BLaER1 treated with 17β-estradiol and CSF1 and Interleukin-3, amounts not matched to agents 10 nM and 100 nM (cell line): ENCODE data around the gene ZNF410.
"Not testable (repeated sequence)": the region's sequence is repeated elsewhere in the genome, so short reads cannot be mapped to it uniquely, and the experiment has no call there.

Experiments used
- H3K27ac ChIP-seq, 11 experiments: shearing (Covaris generic); formaldehyde crosslinking; 2 replicates each; pipeline ENCODE4 v1.8.1; 2022
- H3K27me3 ChIP-seq, 11 experiments: shearing (Covaris generic); formaldehyde crosslinking; 2 replicates each; pipeline ENCODE4 v1.8.1; 2022
- H3K36me3 ChIP-seq, 11 experiments: shearing (Covaris generic); formaldehyde crosslinking; 2 replicates each; pipeline ENCODE4 v1.8.1; 2022
- H3K4me1 ChIP-seq, 10 experiments: shearing (Covaris generic); formaldehyde crosslinking; 2 replicates each; pipeline ENCODE4 v1.8.1; 2022
- H3K4me2 ChIP-seq, 11 experiments: shearing (Covaris generic); formaldehyde crosslinking; 2 replicates each; pipeline ENCODE4 v1.8.1; 2022
- H3K4me3 ChIP-seq, 10 experiments: shearing (Covaris generic); formaldehyde crosslinking; 2 replicates each; pipeline ENCODE4 v1.8.1; 2022
- H3K9ac ChIP-seq, 11 experiments: shearing (Covaris generic); formaldehyde crosslinking; 2 replicates each; pipeline ENCODE4 v1.8.1; 2022
- H3K9me3 ChIP-seq, 11 experiments: shearing (Covaris generic); formaldehyde crosslinking; replicated peaks in 1 of 11; 2 replicates each; pipeline ENCODE4 v1.8.1; 2022
- H4K20me1 ChIP-seq, 11 experiments: shearing (Covaris generic); formaldehyde crosslinking; 2 replicates each; pipeline ENCODE4 v1.8.1; 2022
- Cebpa-rat ChIP-seq, 11 experiments: shearing (Covaris generic); IDR thresholded peaks; 2 replicates each; pipeline ENCODE4 v1.8.1; 2022

Gene ZNF410

GRCh38 chr14:73878436-73878835, 8.2 kb upstream of the ZNF410 start:
- Histone ChIP-seq H3K4me3 (no peak overlapping the region), H3K9ac (no peak overlapping the region), H3K27me3 (no peaks in the 10 kb centered on the region), H3K9me3 (no peaks in the 10 kb centered on the region), H3K4me1 (no peaks in the 10 kb centered on the region), H3K4me2 (no peak overlapping the region), H3K27ac (no peak overlapping the region), H3K36me3 (no peaks in the 10 kb centered on the region; a peak in 1 of 22 replicates), H4K20me1 (no peaks in the 10 kb centered on the region)
- no peak for TF ChIP-seq Cebpa-rat (IDR thresholded peaks at IDR 0.05)

GRCh38 chr14:73879027-73879426, 7.6 kb upstream of the ZNF410 start:
- Histone ChIP-seq H3K36me3 (no peaks in the 10 kb centered on the region; a peak in 1 of 22 replicates), H3K4me2 (no peak overlapping the region), H3K27me3 (no peaks in the 10 kb centered on the region), H4K20me1 (no peaks in the 10 kb centered on the region), H3K9ac (no peak overlapping the region), H3K4me3 (no peak overlapping the region), H3K27ac (no peak overlapping the region), H3K9me3 (no peaks in the 10 kb centered on the region), H3K4me1 (no peaks in the 10 kb centered on the region)
- no peak for TF ChIP-seq Cebpa-rat (IDR thresholded peaks at IDR 0.05)

GRCh38 chr14:73884438-73885190, 2.0 kb upstream of the ZNF410 start:
- H3K4me1 ChIP-seq, result peaks cover 28 to 38% (median 34%) of the 10 kb centered on the region in 10 experiments
- H3K36me3 ChIP-seq, result peaks cover 0 to under 1% (median 0%) of the 10 kb centered on the region in 11 experiments; a peak in 1 of 22 replicates
- peak overlapping the region; percentile 71 to 96 (median 83); a peak in 21 of 22 replicates for H3K4me2 ChIP-seq
- H4K20me1 ChIP-seq, result peaks cover 7 to 29% (median 21%) of the 10 kb centered on the region in 11 experiments; a peak in 19 of 22 replicates
- no peak for TF ChIP-seq Cebpa-rat (IDR thresholded peaks at IDR 0.05)
- no peak overlapping the region; a peak in 1 of 20 replicates for H3K4me3 ChIP-seq
- 0 out of 22 replicates have a peak overlapping the region, but pooled peaks of 1 of the 11 experiments have one; percentile 87 for H3K9ac ChIP-seq
- peak overlapping the region in 1 of 11 experiments; percentile 91; a peak in 1 of 22 replicates for H3K27ac ChIP-seq
- no peaks in the 10 kb centered on the region for H3K27me3 ChIP-seq
- H3K9me3 ChIP-seq, result no peaks in the 10 kb centered on the region

GRCh38 chr14:73887318-73887616, 608 bp downstream of the ZNF410 start:
- Histone ChIP-seq H4K20me1 (peaks cover 30 to 55% (median 47%) of the 10 kb centered on the region in 11 experiments; a peak in 21 of 22 replicates), H3K9me3 (no peaks in the 10 kb centered on the region), H3K36me3 (peaks cover 10 to 24% (median 17%) of the 10 kb centered on the region in 11 experiments; a peak in 18 of 22 replicates), H3K4me3 (peak overlapping the region; percentile 74 to 97 (median 91)), H3K27me3 (no peaks in the 10 kb centered on the region), H3K4me1 (peaks cover 28 to 44% (median 35%) of the 10 kb centered on the region in 10 experiments), H3K9ac (peak overlapping the region; percentile 87 to 96 (median 92)), H3K4me2 (peak overlapping the region; percentile 71 to 98 (median 83)), H3K27ac (peak overlapping the region; percentile 88 to 94 (median 90))
- TF ChIP-seq Cebpa-rat (IDR thresholded peaks at IDR 0.05), result no peak

- no peak for TF ChIP-seq Cebpa-rat (IDR thresholded peaks at IDR 0.05)
- Histone ChIP-seq H3K4me1 (peaks cover 28 to 44% (median 35%) of the 10 kb centered on the region in 10 experiments), H4K20me1 (peaks cover 34 to 60% (median 52%) of the 10 kb centered on the region in 11 experiments; a peak in 21 of 22 replicates), H3K27me3 (no peaks in the 10 kb centered on the region), H3K27ac (peak overlapping the region; percentile 88 to 94 (median 90)), H3K9me3 (no peaks in the 10 kb centered on the region), H3K36me3 (peaks cover 15 to 29% (median 19%) of the 10 kb centered on the region in 11 experiments; a peak in 20 of 22 replicates), H3K4me3 (peak overlapping the region; percentile 74 to 97 (median 91)), H3K4me2 (peak overlapping the region; percentile 71 to 98 (median 83)), H3K9ac (peak overlapping the region; percentile 87 to 96 (median 92))
These were observed 1.2 kb downstream of the ZNF410 start for GRCh38 chr14:73887694-73888459.

GRCh38 chr14:73888460-73888725, 1.7 kb downstream of the ZNF410 start:
- no peak for TF ChIP-seq Cebpa-rat (IDR thresholded peaks at IDR 0.05)
- Histone ChIP-seq H3K4me2 (peak overlapping the region; percentile 71 to 98 (median 83)), H3K27ac (peak overlapping the region in 1 of 11 experiments; percentile 94; a peak in 1 of 22 replicates), H3K36me3 (peaks cover 20 to 34% (median 24%) of the 10 kb centered on the region in 11 experiments; a peak in 21 of 22 replicates), H4K20me1 (peaks cover 36 to 65% (median 57%) of the 10 kb centered on the region in 11 experiments; a peak in 21 of 22 replicates), H3K4me3 (peak overlapping the region; percentile 74 to 97 (median 91); a peak in 15 of 20 replicates), H3K9me3 (no peaks in the 10 kb centered on the region), H3K27me3 (no peaks in the 10 kb centered on the region), H3K4me1 (peaks cover 28 to 44% (median 35%) of the 10 kb centered on the region in 10 experiments), H3K9ac (peak overlapping the region; percentile 87 to 96 (median 92); a peak in 12 of 22 replicates)

- Histone ChIP-seq H3K4me1 (peaks cover 28 to 44% (median 35%) of the 10 kb centered on the region in 10 experiments), H3K27ac (0 out of 22 replicates have a peak overlapping the region, but pooled peaks of 1 of the 11 experiments have one; percentile 7), H3K9me3 (no peaks in the 10 kb centered on the region), H4K20me1 (peaks cover 37 to 71% (median 62%) of the 10 kb centered on the region in 11 experiments; a peak in 21 of 22 replicates), H3K9ac (peak overlapping the region in 1 of 11 experiments; percentile 14; a peak in 1 of 22 replicates), H3K4me3 (no peak overlapping the region), H3K27me3 (no peaks in the 10 kb centered on the region), H3K36me3 (peaks cover 24 to 40% (median 29%) of the 10 kb centered on the region in 11 experiments), H3K4me2 (peak overlapping the region in 8 of 11 experiments; percentile 22 to 98 (median 86); a peak in 12 of 22 replicates)
- TF ChIP-seq Cebpa-rat (IDR thresholded peaks at IDR 0.05), result no peak
These were observed 2.3 kb downstream of the ZNF410 start for GRCh38 chr14:73888971-73889370.

- H3K27me3 ChIP-seq, result no peaks in the 10 kb centered on the region
- no peak overlapping the region for H3K4me3 ChIP-seq
- H3K9ac ChIP-seq, result peak overlapping the region in 1 of 11 experiments; percentile 14; a peak in 1 of 22 replicates
- 0 out of 22 replicates have a peak overlapping the region, but pooled peaks of 1 of the 11 experiments have one; percentile 7 for H3K27ac ChIP-seq
- TF ChIP-seq Cebpa-rat (IDR thresholded peaks at IDR 0.05), result no peak
- peaks cover 28 to 44% (median 34%) of the 10 kb centered on the region in 11 experiments for H3K36me3 ChIP-seq
- peaks cover 41 to 75% (median 65%) of the 10 kb centered on the region in 11 experiments; a peak in 21 of 22 replicates for H4K20me1 ChIP-seq
- H3K4me2 ChIP-seq, result peak overlapping the region in 6 of 11 experiments; percentile 22 to 98 (median 86); a peak in 8 of 22 replicates
- no peaks in the 10 kb centered on the region for H3K9me3 ChIP-seq
- peaks cover 28 to 44% (median 35%) of the 10 kb centered on the region in 10 experiments for H3K4me1 ChIP-seq
These were observed 2.7 kb downstream of the ZNF410 start for GRCh38 chr14:73889376-73889775.

- H3K27ac ChIP-seq, H3K9ac ChIP-seq, H3K27me3 ChIP-seq, H3K4me2 ChIP-seq, H3K9me3 ChIP-seq, H3K4me3 ChIP-seq: not testable (repeated sequence)
- Histone ChIP-seq H3K36me3 (peaks cover 77 to 92% (median 82%) of the 10 kb centered on the region in 11 experiments), H4K20me1 (peaks cover 34 to 90% (median 57%) of the 10 kb centered on the region in 11 experiments; a peak in 20 of 22 replicates), H3K4me1 (peaks cover 0 to 13% (median 1%) of the 10 kb centered on the region in 10 experiments; a peak in 9 of 20 replicates)
These were observed 7.6 kb downstream of the ZNF410 start for GRCh38 chr14:73894180-73894687.
